ENCODE measurements around the gene CAV3. TPM values are rescaled to one million over a fixed set of nuclear protein-coding genes. Genes with fewer than 3 reads are reported as not detected.

Gene CAV3
- total and polyA plus RNA-seq, 9 donors = 0.15 to 0.23 TPM; not detected in 7

DNA sequence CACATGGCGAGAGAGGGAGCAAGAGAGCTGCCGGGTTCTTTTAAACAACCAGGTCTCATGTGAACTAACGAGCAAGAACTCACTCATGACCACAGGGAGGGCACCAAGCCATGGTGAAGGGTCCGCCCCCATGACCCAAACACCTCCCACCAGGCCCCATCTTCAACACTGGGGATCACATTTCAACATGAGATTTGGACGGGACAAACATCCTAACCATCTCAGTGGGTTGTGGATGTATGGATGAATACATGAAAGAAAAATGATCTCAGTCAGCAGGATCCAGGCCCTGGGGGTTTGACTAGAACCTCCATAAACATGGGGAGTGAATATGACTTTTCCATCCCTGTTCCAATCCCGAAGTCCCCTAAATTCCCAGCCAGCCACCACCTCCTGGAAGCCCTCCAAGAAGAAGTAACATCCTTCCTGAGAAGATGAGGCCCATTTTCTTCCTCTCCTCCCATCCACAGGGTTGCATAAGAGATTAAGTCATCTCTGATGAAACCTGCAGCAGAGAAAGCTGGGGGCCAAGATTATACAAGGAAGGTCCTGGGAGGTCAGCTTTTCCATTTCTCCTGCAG, 9.5 kb downstream of the CAV3 start:
- WGBS, 3 donors = 83 to 87% (median 85%) methylated on average over 6 of the region's 6 CpGs
- intact Hi-C loops (cut with DNase I) = no loop called here
- TF ChIP-seq POLR2A (IDR thresholded peaks at IDR 0.05) (no peak), EP300 (IDR thresholded peaks at IDR 0.05) (no peak)
- peaks cover 7% of the 10 kb centered on the region for H3K4me1 ChIP-seq (ENCODE audit: insufficient read depth)
- no peak for DNase-seq
- no peak overlapping the region for H3K27ac ChIP-seq
- H3K36me3 ChIP-seq = no peaks in the 10 kb centered on the region
- H3K4me3 ChIP-seq = no peak overlapping the region
- no peaks in the 10 kb centered on the region for H3K27me3 ChIP-seq
- H3K9me3 ChIP-seq = no peaks in the 10 kb centered on the region

DNA sequence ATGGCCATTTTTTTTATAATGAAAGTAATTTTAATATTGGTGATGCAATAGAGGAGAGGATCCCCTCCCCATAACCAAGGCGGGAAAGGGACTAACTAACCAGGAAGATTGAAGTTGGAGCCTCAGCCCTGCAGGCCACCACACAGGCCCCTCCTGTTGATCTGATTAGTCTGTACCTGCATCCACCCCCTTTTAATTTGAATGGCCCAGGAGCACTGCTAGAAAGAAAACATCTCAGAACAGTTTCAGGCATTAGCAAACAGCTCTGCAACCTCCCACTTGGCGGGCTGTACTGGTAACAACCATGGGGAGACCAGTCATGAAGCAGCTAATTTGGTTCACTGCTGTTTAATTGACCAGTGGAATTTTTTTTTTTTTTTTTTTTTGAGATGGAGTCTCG, 10.3 kb downstream of the CAV3 start:
- Histone ChIP-seq H3K27me3 (no peaks in the 10 kb centered on the region), H3K4me3 (no peak overlapping the region), H3K4me1 (ENCODE audit: insufficient read depth) (peaks cover 7% of the 10 kb centered on the region), H3K27ac (no peak overlapping the region), H3K36me3 (no peaks in the 10 kb centered on the region), H3K9me3 (no peaks in the 10 kb centered on the region)
- TF ChIP-seq POLR2A (IDR thresholded peaks at IDR 0.05) (no peak), EP300 (IDR thresholded peaks at IDR 0.05) (no peak)
- TF ChIP-seq, protein P1, sequence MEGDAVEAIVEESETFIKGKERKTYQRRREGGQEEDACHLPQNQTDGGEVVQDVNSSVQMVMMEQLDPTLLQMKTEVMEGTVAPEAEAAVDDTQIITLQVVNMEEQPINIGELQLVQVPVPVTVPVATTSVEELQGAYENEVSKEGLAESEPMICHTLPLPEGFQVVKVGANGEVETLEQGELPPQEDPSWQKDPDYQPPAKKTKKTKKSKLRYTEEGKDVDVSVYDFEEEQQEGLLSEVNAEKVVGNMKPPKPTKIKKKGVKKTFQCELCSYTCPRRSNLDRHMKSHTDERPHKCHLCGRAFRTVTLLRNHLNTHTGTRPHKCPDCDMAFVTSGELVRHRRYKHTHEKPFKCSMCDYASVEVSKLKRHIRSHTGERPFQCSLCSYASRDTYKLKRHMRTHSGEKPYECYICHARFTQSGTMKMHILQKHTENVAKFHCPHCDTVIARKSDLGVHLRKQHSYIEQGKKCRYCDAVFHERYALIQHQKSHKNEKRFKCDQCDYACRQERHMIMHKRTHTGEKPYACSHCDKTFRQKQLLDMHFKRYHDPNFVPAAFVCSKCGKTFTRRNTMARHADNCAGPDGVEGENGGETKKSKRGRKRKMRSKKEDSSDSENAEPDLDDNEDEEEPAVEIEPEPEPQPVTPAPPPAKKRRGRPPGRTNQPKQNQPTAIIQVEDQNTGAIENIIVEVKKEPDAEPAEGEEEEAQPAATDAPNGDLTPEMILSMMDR (IDR thresholded peaks at IDR 0.05) = no peak
- WGBS, 3 donors = 94 to 100% (median 94%) methylated on average over 3 of the region's 3 CpGs
- intact Hi-C loops (cut with DNase I) = no loop called here
- DNase-seq = no peak

DNA sequence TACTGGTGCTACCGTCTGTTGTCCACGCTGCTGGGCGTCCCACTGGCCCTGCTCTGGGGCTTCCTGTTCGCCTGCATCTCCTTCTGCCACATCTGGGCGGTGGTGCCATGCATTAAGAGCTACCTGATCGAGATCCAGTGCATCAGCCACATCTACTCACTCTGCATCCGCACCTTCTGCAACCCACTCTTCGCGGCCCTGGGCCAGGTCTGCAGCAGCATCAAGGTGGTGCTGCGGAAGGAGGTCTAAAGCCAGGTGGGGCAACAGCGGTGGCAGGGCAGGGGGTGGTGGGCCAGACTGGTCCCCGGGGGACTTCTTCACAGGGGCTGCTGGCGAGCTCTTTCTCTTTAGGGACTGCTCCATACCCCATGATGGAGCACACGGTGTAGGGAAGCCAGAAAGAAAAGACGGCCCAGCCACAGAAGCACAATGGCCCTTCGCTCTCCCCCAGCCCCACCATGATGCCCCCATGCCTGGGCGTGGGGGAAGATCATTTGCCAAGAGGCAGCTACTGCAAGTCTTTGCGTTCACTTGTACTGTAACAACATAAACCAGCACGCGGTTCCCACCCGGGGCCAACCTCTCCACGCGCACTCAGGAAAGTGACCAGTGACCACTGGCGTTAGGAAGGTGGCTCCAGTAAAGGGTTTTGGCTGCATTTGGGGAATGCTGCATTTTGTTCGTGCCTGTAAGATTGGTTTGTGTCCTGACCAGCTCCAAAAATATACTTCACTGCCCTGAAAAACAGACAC, 12.2 kb downstream of the CAV3 start:
- Histone ChIP-seq H3K27ac (no peak overlapping the region), H3K9me3 (no peaks in the 10 kb centered on the region), H3K27me3 (no peaks in the 10 kb centered on the region), H3K36me3 (no peaks in the 10 kb centered on the region), H3K4me3 (no peak overlapping the region), H3K4me1 (ENCODE audit: insufficient read depth) (peaks cover 7% of the 10 kb centered on the region)
- 94 to 95% (median 94%) methylated on average over 25 of the region's 25 CpGs for WGBS, 3 donors
- intact Hi-C loops (cut with DNase I) = no loop called here
- DNase-seq = no peak
- TF ChIP-seq POLR2A (IDR thresholded peaks at IDR 0.05) (no peak), EP300 (IDR thresholded peaks at IDR 0.05) (no peak)
- TF ChIP-seq, protein P1 (IDR thresholded peaks at IDR 0.05) = no peak

DNA sequence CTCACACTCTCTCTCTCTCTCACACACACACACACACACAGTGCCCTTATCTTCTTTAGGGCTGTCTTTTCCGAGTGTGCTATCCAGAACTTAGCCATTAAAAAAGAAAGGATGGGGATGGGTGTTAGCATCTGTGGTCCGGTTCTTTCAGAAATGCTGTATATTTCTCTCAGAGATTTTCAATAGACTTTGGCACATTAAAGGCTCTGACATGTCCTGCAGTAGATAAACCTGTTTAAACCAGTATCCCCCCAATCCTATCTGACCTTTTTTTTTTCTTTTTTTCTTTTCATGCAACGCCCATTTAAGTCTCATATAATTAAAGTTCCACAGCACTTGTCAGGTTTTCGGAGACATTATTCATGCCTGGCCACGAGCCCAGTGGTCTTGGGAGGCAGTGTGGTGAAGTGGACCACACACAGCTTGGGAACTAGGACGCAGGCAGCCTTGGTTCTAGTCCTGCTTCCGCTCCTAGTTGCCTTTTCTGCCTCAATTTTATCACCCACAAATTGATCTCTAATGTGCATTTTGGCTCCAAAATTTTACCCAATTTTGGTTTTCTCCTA, 13.3 kb downstream of the CAV3 start:
- DNase-seq = no peak
- Histone ChIP-seq H3K27ac (no peak overlapping the region), H3K36me3 (no peaks in the 10 kb centered on the region), H3K4me1 (ENCODE audit: insufficient read depth) (peaks cover 2% of the 10 kb centered on the region), H3K4me3 (no peak overlapping the region), H3K27me3 (no peaks in the 10 kb centered on the region), H3K9me3 (no peaks in the 10 kb centered on the region)
- 27 to 35% (median 30%) methylated on average over 7 of the region's 7 CpGs for WGBS, 3 donors
- intact Hi-C loops (cut with DNase I) = no loop called here
- TF ChIP-seq EP300 (IDR thresholded peaks at IDR 0.05) (no peak), POLR2A (IDR thresholded peaks at IDR 0.05) (no peak)
- TF ChIP-seq, protein P1 (IDR thresholded peaks at IDR 0.05) = no peak

DNA sequence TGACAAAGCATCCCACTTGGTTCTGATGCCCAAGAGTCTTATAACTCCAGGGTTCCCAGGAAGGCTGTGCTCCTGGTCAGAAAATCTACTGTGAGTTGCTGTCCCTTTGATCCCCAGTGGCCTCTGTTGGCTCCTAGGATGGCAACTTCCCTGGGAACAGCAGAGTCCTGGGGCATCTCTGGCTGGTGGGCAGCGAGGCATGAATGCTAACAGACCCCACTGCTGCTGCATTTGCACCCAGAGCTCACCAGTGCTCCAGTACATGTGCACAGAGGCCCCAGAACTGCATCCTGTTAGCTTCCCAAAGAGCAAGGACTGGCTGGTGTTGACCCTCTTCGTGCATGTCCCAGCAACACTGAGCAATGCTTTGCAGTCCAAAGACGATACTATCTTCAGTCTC, 15.7 kb downstream of the CAV3 start:
- DNase-seq = no peak
- no peaks in the 10 kb centered on the region for H3K9me3 ChIP-seq
- H3K27ac ChIP-seq = no peak overlapping the region
- H3K36me3 ChIP-seq = no peaks in the 10 kb centered on the region
- intact Hi-C loops (cut with DNase I) = no loop called here
- H3K27me3 ChIP-seq = no peaks in the 10 kb centered on the region
- no peak overlapping the region for H3K4me3 ChIP-seq
- no peaks in the 10 kb centered on the region for H3K4me1 ChIP-seq (ENCODE audit: insufficient read depth)
- WGBS, 3 donors = 87 to 97% (median 97%) methylated on average over 3 of the region's 3 CpGs
- TF ChIP-seq, protein P1 (IDR thresholded peaks at IDR 0.05) = no peak
- no peak for TF ChIP-seq EP300 (IDR thresholded peaks at IDR 0.05)
- TF ChIP-seq POLR2A (IDR thresholded peaks at IDR 0.05) = no peak

Data from ovary (tissue), 9 donors.